Mesothelial cell of epicardium (in vitro differentiated cells): ENCODE results near the gene FXYD6. TPM values are rescaled to one million over a fixed set of nuclear protein-coding genes. Genes with fewer than 3 reads are reported as not detected.

Experiments
- DNase-seq, 2 experiments: peaks; one replicate each; pipeline ENCODE4 v3.0.0; 2021; ENCODE audit warnings: low spot score in 2 of 2; ENCODE audit not compliant: unreplicated experiment in 2 of 2
- H3K27ac Mint-ChIP-seq: 2 replicates; pipeline ENCODE4 v1.8.0; 2021; ENCODE audit warnings: mixed read lengths
- H3K27me3 Mint-ChIP-seq: 2 replicates; pipeline ENCODE4 v1.8.0; 2021; ENCODE audit warnings: low read depth, mixed read lengths
- H3K36me3 Mint-ChIP-seq: 2 replicates; pipeline ENCODE4 v1.8.0; 2021; ENCODE audit warnings: mixed read lengths
- H3K4me1 Mint-ChIP-seq: 2 replicates; pipeline ENCODE4 v1.8.0; 2021; ENCODE audit warnings: mixed read lengths
- H3K4me3 Mint-ChIP-seq: 2 replicates; pipeline ENCODE4 v1.8.0; 2021; ENCODE audit warnings: mild to moderate bottlenecking, moderate library complexity, mixed read lengths
- H3K9me3 Mint-ChIP-seq: 2 replicates; pipeline ENCODE4 v1.8.0; 2021; ENCODE audit warnings: mixed read lengths
- total RNA-seq: library from RNA; stranded (reverse); gene quantifications from 3 replicates; pipeline ENCODE4 v1.2.1, GENCODE V29; 2021
- TF ChIP-seq, protein P1 (sequence below): fragments of 200-600 bp; sonication (generic); IDR thresholded peaks from one replicate; pipeline ENCODE4 v1.5.0; 2021; ENCODE audit warnings: antibody characterized with exemption; ENCODE audit not compliant: unreplicated experiment

The FXYD6 gene
- total RNA-seq, 1 donor from 2014 or later, result 116 TPM

DNA sequence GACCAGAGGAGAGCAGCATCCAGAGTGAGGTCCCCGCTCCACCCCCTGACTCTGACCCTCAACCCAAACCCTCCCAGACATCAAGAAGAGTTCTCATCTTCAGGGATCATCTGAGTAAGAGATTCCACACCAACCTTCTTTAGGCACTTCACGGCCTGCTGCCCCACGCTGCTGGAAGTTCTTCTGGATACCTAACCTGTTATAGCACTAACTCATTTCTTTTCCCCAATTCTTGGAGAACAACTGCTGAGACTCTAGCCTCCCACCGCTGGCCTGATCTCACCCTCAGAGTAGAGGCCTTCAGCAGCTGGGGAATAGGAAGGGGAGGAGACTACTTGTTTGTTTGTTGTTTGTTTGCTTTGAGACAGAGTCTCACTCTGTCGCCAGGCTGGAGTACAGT lies 45.4 kb upstream of the FXYD6 start:
- Mint-ChIP-seq H3K27me3 (no peaks in the 10 kb centered on the region), H3K36me3 (no peaks in the 10 kb centered on the region), H3K4me1 (peaks cover 6% of the 10 kb centered on the region), H3K27ac (no peak overlapping the region), H3K4me3 (no peak overlapping the region), H3K9me3 (no peaks in the 10 kb centered on the region)
- no peak for DNase-seq
- TF ChIP-seq, protein P1, sequence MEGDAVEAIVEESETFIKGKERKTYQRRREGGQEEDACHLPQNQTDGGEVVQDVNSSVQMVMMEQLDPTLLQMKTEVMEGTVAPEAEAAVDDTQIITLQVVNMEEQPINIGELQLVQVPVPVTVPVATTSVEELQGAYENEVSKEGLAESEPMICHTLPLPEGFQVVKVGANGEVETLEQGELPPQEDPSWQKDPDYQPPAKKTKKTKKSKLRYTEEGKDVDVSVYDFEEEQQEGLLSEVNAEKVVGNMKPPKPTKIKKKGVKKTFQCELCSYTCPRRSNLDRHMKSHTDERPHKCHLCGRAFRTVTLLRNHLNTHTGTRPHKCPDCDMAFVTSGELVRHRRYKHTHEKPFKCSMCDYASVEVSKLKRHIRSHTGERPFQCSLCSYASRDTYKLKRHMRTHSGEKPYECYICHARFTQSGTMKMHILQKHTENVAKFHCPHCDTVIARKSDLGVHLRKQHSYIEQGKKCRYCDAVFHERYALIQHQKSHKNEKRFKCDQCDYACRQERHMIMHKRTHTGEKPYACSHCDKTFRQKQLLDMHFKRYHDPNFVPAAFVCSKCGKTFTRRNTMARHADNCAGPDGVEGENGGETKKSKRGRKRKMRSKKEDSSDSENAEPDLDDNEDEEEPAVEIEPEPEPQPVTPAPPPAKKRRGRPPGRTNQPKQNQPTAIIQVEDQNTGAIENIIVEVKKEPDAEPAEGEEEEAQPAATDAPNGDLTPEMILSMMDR, result no peak

DNA sequence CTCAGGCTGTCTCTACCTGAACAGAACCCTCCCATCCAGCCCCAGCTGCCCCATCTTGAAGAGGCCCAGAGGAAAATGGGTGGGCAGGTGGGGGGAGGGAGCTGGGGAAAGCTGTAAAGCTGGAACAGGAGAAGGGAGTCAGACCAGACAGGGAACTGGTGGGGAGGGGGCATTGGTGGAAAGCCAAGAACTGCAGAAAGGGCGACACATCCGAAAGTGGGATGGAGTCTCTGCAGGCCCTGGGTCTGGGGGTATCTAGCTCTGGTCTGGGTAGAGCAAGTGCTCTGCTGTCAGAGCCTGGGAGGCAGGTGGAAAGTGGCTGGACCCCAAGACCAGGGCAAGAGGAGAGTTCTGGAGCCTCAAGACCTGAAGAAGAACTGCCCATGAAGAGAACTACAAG lies 45.0 kb upstream of the FXYD6 start:
- DNase-seq, result no peak
- Mint-ChIP-seq H3K4me3 (no peak overlapping the region), H3K27ac (no peak overlapping the region)

GRCh38 chr11:117919781-117920221 lies 43.3 kb upstream of the FXYD6 start:
- H3K27me3 Mint-ChIP-seq, result no peaks in the 10 kb centered on the region
- H3K4me1 Mint-ChIP-seq, result peaks cover 13% of the 10 kb centered on the region

More for the DNA sequence above, 45.0 kb upstream of the FXYD6 start:
- Mint-ChIP-seq H3K4me1 (peaks cover 6% of the 10 kb centered on the region), H3K27me3 (no peaks in the 10 kb centered on the region), H3K36me3 (no peaks in the 10 kb centered on the region), H3K9me3 (no peaks in the 10 kb centered on the region)
- TF ChIP-seq, protein P1, result no peak

DNA sequence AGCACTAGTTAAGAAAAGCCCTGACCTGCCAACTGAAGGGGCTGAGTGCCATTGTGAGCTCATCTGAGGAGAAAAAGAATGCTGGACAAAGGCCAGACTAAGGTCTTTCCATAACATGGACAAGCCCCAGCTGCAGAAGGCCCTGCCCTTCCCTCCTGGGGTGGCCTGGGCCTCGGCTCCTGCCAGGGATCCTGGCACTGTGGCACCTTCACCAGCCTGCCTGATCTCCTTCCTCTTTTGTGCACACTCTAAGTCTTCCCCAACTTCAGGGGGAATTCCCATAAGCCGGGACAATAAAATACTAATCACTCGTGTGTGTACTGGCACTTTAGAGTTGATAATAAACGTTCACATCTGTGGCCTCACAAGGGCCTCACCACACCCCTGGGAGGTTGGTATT lies 42.9 kb upstream of the FXYD6 start:
- TF ChIP-seq, protein P1, result no peak
- Mint-ChIP-seq H3K36me3 (no peaks in the 10 kb centered on the region), H3K4me1 (peaks cover 18% of the 10 kb centered on the region), H3K27ac (no peak overlapping the region), H3K4me3 (no peak overlapping the region), H3K9me3 (no peaks in the 10 kb centered on the region), H3K27me3 (no peaks in the 10 kb centered on the region)
- no peak for DNase-seq

More at GRCh38 chr11:117919781-117920221, 43.3 kb upstream of the FXYD6 start:
- Mint-ChIP-seq H3K4me3 (no peak overlapping the region), H3K27ac (no peak overlapping the region), H3K36me3 (no peaks in the 10 kb centered on the region), H3K9me3 (no peaks in the 10 kb centered on the region)
- no peak for DNase-seq
- TF ChIP-seq, protein P1, result no peak

DNA sequence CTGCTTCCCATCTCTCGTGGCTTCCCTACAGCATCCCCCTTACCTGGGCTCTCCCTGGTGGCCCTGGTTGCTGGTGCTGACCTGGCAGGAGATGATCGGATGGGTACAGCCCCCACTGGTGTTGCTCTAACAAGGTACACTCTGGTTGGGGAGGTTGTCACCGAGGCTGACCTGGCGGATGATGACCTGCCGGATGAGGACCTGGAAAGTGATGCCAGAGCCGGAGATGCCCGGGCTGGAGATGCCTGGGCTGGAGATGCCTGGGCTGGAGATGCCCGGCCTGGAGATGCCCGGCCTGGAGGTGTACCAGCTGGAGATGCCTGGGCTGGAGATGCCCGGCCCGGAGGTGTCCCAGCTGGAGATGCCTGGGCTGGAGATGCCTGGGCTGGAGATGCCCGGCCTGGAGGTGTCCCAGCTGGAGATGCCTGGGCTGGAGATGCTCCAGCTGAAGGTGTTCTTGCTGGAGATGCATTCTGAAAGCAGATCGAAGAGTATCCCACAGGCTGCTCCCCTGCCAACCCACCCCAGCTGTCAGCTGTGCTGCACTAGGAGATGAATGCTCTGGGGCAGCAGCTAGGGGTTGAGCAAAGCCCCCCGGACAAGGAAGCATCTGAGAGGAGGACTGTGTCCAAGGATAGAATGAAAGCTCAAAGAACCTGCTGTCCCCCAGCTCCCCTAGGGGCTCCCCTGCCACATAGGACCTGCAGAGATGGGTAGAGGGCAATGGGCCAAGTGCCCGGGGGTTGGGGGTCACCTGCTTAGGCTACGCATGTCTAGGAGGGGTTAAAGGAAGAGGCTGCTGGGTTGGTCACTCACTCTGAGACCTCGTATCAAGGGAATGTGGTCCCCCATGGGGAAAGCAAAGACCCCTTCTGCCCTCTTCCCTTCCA lies 42.2 kb upstream of the FXYD6 start:
- Mint-ChIP-seq H3K9me3 (no peaks in the 10 kb centered on the region), H3K4me1 (peaks cover 22% of the 10 kb centered on the region), H3K27ac (no peak overlapping the region), H3K36me3 (no peaks in the 10 kb centered on the region), H3K4me3 (no peak overlapping the region), H3K27me3 (peaks cover 1% of the 10 kb centered on the region)
- no peak for DNase-seq
- TF ChIP-seq, protein P1, result no peak
